HG02870 (cell line): ENCODE data around the gene MTG2.

ENCODE experiments used
- ATAC-seq: cut with Tn5 transposase; IDR thresholded peaks from one replicate; pipeline ENCODE4 v1.9.1; 2021; ENCODE audit warnings: mild to moderate bottlenecking, moderate library complexity; ENCODE audit not compliant: unreplicated experiment

Gene MTG2

DNA sequence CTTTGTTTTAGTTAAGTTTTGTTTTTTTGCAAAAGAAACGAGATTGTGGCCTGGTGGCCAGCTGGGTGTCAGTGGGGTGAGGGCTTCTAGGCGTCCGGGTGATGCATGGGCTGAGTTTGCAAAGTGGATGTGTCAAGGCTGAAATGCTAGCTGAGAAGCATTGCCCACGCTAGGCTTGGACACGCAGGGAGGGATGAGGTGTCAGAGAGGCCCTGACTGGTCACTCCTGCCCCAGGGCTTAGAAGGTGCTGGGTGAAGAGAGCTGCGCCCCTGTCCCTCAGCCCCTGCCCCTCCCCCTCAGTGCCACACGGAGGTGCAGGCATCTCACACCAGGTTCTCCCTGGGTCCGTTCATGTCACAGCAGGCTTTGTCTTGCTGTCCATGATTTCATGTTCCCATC lies 63.6 kb downstream of the MTG2 start:
- ATAC-seq, result no peak

DNA sequence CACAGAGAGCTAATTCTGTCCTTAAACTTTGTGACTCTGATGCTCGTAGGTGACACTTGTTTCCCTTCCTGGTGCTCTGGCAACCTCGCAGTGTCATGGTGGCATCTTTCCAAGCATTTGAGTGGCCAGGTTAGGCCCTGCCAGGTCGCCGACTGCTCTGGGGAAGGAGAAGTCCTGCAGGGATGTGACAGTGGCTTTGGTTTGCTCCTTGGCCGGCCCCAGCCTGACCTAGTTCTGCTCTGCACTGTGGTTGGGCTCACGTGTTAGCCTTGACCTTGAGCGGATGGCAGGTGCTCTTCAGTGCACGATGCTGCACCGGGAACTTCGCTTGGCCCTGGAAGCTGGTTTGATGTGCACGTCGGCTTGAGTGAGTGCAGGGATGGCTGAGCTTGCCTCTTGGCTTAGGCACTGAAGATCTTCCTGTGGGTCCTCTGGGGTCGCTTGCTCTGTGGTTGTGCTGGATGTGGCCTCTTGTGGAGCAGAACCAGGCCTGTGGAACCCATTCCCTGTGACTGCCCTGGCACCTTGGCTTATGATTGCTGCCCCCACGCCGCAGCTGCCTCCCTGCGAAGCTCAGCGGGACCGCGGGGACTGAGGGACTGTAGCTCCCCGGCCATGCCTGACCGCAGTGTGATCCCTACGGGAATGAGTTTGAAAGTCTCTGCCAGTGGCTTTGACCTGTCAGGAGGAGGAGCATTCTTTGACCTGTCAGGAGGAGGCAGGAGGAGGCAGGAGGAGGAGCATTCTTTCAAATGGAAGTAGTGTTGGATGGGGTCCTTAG lies 64.2 kb downstream of the MTG2 start:
- ATAC-seq, result no peak

DNA sequence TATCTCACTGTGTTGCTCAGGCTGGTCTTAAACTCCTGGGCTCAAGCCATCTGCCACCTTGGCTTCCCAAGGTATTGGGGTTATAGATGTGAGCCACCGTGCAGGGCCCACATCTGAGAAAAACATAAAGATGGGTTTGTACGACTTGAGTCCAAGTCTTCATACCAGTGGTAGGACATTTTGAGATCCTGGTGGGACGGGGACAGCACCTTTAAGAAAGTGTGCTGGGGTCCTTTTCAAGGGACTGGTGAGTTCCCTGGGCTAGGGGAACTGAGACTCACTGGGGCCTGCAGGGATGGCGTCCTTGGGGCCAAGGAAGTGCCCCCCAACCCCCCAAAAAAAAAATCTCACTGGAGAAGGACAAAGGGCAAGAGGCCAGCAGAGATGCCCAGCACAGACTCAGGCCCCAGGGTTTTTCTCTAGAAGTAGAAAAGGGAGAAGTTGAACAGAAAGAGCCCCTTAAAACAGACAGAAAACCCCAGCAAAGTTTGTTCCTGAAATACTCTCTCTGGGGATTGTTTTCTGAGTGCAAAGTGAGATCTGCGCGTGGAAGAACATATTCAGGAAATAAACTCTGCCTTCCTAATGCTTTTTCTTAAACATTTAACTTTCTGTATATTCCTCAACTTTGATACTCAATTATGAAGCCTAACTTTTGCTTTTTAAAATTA lies 66.2 kb downstream of the MTG2 start:
- no peak for ATAC-seq

DNA sequence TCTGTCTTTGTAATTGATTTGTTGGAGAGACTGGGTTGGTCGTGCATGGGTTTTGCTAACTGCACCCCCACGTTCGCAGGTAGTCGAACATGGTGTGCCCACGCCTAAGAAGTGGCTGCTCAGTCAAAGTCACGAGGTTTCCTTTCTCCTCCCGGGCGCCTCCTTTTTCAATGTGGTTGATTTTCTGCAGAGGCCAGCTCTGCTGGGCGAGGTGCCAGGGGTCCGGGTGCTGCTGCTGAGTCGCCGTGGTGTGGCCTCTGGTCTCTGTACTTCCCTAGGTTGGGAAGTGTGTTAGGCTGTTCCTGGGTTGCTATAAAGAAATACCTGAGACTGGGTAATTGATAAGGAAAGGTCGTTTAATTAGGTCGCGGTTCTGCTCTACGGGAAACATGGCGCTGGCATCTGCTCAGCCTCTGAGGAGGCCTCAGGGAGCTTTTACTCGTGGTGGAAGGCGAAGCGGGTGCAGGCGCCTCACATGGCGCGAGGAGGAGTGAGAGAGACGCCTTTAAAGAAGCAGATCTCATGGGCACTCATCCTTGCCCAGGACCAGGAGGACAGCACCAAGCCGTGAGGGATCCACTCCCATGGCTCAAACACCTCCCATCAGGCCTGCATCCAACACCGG lies 69.6 kb downstream of the MTG2 start:
- ATAC-seq, result no peak
